ENCODE measurements around the gene SNX4. TPM values are rescaled to one million over a fixed set of nuclear protein-coding genes. Genes with fewer than 3 reads are reported as not detected.
A peak's percentile ranks its signal among the peaks of the same experiment; 100 is the strongest.
"Not testable (repeated sequence)": the region's sequence is repeated elsewhere in the genome, so short reads cannot be mapped to it uniquely, and the experiment has no call there.

Gene SNX4
- total RNA-seq, 1 experiment from 2014 or later: 40.5 TPM

GRCh38 chr3:125462722-125463299 is 57.2 kb downstream of the SNX4 start:
- no peak for DNase-seq (ENCODE audit: low read depth)

GRCh38 chr3:125461896-125462295 is 58.1 kb downstream of the SNX4 start:
- no peak for DNase-seq (ENCODE audit: low read depth)

GRCh38 chr3:125460233-125460632 is 59.8 kb downstream of the SNX4 start:
- DNase-seq (ENCODE audit: low read depth): no peak

- peak; percentile 22 for DNase-seq (ENCODE audit: low read depth)
These were observed 76.1 kb downstream of the SNX4 start for GRCh38 chr3:125443923-125444322.

- DNase-seq (ENCODE audit: low read depth): no peak
These were observed 77.5 kb downstream of the SNX4 start for GRCh38 chr3:125442506-125442905.

- no peak for DNase-seq (ENCODE audit: low read depth)
These were observed 79.0 kb downstream of the SNX4 start for GRCh38 chr3:125440970-125441369.

- no peak for DNase-seq (ENCODE audit: low read depth)
These were observed 79.4 kb downstream of the SNX4 start for GRCh38 chr3:125440559-125440955.

GRCh38 chr3:125437631-125438435 is 82.2 kb downstream of the SNX4 start:
- peak; percentile 40 for DNase-seq (ENCODE audit: low read depth)

GRCh38 chr3:125436921-125437320 is 83.1 kb downstream of the SNX4 start:
- no peak for DNase-seq (ENCODE audit: low read depth)

- DNase-seq (ENCODE audit: low read depth): no peak
These were observed 84.8 kb downstream of the SNX4 start for GRCh38 chr3:125435231-125435630.

- no peak for DNase-seq (ENCODE audit: low read depth)
These were observed 85.4 kb downstream of the SNX4 start for GRCh38 chr3:125434582-125435011.

GRCh38 chr3:125433611-125434041 is 86.4 kb downstream of the SNX4 start:
- DNase-seq (ENCODE audit: low read depth): peak; percentile 42

GRCh38 chr3:125433091-125433534 is 86.9 kb downstream of the SNX4 start:
- DNase-seq (ENCODE audit: low read depth): no peak

- DNase-seq (ENCODE audit: low read depth): no peak
These were observed 87.9 kb downstream of the SNX4 start for GRCh38 chr3:125431912-125432790.

- no peak for DNase-seq (ENCODE audit: low read depth)
These were observed 88.6 kb downstream of the SNX4 start for GRCh38 chr3:125431391-125431790.

- DNase-seq (ENCODE audit: low read depth): no peak
These were observed 91.7 kb downstream of the SNX4 start for GRCh38 chr3:125428216-125428830.

GRCh38 chr3:125418306-125418705 is 101.7 kb downstream of the SNX4 start:
- no peak for DNase-seq (ENCODE audit: low read depth)

GRCh38 chr3:125416235-125416634 is 103.8 kb downstream of the SNX4 start:
- DNase-seq (ENCODE audit: low read depth): no peak

GRCh38 chr3:125414669-125415068 is 105.3 kb downstream of the SNX4 start:
- no peak for DNase-seq (ENCODE audit: low read depth)

- no peak for DNase-seq (ENCODE audit: low read depth)
These were observed 109.1 kb downstream of the SNX4 start for GRCh38 chr3:125410922-125411321.

- no peak for DNase-seq (ENCODE audit: low read depth)
These were observed 113.9 kb downstream of the SNX4 start for GRCh38 chr3:125406070-125406469.

GRCh38 chr3:125405515-125405914 is 114.5 kb downstream of the SNX4 start:
- DNase-seq (ENCODE audit: low read depth): not testable (repeated sequence)

All from RPMI7951 (cell line).